Endodermal cell (in vitro differentiated cells): ENCODE results near the gene RNF149. TPM values are rescaled to one million over a fixed set of nuclear protein-coding genes. Genes with fewer than 3 reads are reported as not detected.
A peak's percentile ranks its signal among the peaks of the same experiment; 100 is the strongest.
"Not testable (repeated sequence)": the region's sequence is repeated elsewhere in the genome, so short reads cannot be mapped to it uniquely, and the experiment has no call there.

Experiments used
- DNase-seq: peaks from one replicate; pipeline ENCODE4 v3.0.0-alpha.2; 2017
- H3K27ac ChIP-seq: 2 replicates; pipeline ENCODE4 v1.5.1; 2013; ENCODE audit warnings: mild to moderate bottlenecking, low read depth, low read length, moderate library complexity
- H3K27me3 ChIP-seq: 2 replicates; pipeline ENCODE4 v1.6.1; 2013; ENCODE audit warnings: mild to moderate bottlenecking, low read length, moderate library complexity; ENCODE audit not compliant: insufficient read depth, control insufficient read depth, poor library complexity, severe bottlenecking
- H3K36me3 ChIP-seq: 2 replicates; pipeline ENCODE4 v1.7.0; 2013; ENCODE audit warnings: mild to moderate bottlenecking, low read length, moderate library complexity; ENCODE audit not compliant: control insufficient read depth, insufficient read depth
- H3K4me1 ChIP-seq: one replicate; pipeline ENCODE4 v1.7.0; 2013; ENCODE audit warnings: low read length; ENCODE audit not compliant: control insufficient read depth, insufficient read depth
- H3K4me3 ChIP-seq: 2 replicates; pipeline ENCODE4 v1.5.1; 2013; ENCODE audit warnings: mild to moderate bottlenecking, low read length, moderate library complexity
- H3K9ac ChIP-seq: 2 replicates; pipeline ENCODE4 v1.6.1; 2013; ENCODE audit warnings: mild to moderate bottlenecking, low read length, moderate library complexity; ENCODE audit not compliant: poor library complexity, severe bottlenecking; ENCODE audit errors: extremely low read depth
- H3K9me3 ChIP-seq: 2 replicates; pipeline ENCODE4 v1.6.1; 2013; ENCODE audit warnings: mild to moderate bottlenecking, low read length, moderate library complexity; ENCODE audit not compliant: control insufficient read depth
- H3K27ac Mint-ChIP-seq: 2 replicates; pipeline ENCODE4 v1.8.0; 2020; ENCODE audit warnings: mixed read lengths
- H3K27me3 Mint-ChIP-seq: 2 replicates; pipeline ENCODE4 v1.8.0; 2021; ENCODE audit warnings: mild to moderate bottlenecking, mixed read lengths; ENCODE audit not compliant: insufficient read depth
- H3K36me3 Mint-ChIP-seq: 2 replicates; pipeline ENCODE4 v1.8.0; 2020; ENCODE audit warnings: low read depth, mixed read lengths
- H3K4me1 Mint-ChIP-seq: 2 replicates; pipeline ENCODE4 v1.8.0; 2020; ENCODE audit warnings: mixed read lengths
- H3K4me3 Mint-ChIP-seq: 2 replicates; pipeline ENCODE4 v1.8.0; 2020; ENCODE audit warnings: mild to moderate bottlenecking, moderate library complexity, mixed read lengths
- H3K9me3 Mint-ChIP-seq: 2 replicates; pipeline ENCODE4 v1.8.0; 2020; ENCODE audit warnings: mild to moderate bottlenecking, mixed read lengths
- WGBS, 2 experiments: methylation state at CpG; one replicate each; pipeline versions ENCODE4 v1.1.5 to v1.1.7; 2013; ENCODE audit warnings: missing lambda C conversion rate in 2 of 2, mixed read lengths in 1 of 2; ENCODE audit not compliant: insufficient coverage in 1 of 2, insufficient read length in 1 of 2; 5-methylcytosine and 5-hydroxymethylcytosine counted together
- total RNA-seq, 2 donors: library from RNA; stranded (reverse); fragmentation: NEBNext Ultra II Directional in 1 of 2; extraction: Animal tissue kit (Norgen Biotek cat#: 25700) in 1 of 2; gene quantifications; 2 replicates in 1 of 2; 3 replicates in 1 of 2; pipeline ENCODE4 v1.2.1, GENCODE V29; 2021
- TF ChIP-seq, protein P1 (sequence below): fragments of 200-600 bp; sonication (generic); conservative IDR thresholded peaks from 2 replicates; pipeline ENCODE4 v1.5.0; 2021; ENCODE audit warnings: antibody characterized with exemption, mild to moderate bottlenecking

RNF149 gene
- total RNA-seq, 2 donors from 2014 or later: 26.4 to 36.3 TPM

DNA sequence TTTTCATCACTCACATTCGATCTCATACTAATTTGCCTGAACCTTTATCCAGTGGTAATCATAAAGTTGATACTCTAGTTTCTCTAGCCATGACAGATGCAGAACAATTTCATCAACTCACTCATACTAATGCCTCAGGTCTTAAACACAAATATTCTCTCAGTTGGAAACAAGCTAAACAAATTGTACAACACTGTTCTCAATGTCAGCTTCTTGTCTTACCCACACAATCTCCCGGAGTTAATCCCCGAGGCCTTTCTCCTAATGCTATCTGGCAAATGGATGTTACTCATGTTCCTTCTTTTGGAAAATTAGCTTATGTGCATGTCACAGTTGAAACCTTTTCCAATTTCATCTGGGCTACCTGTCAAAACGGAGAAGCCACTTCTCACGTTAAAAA is 67.3 kb downstream of the RNF149 start:
- Mint-ChIP-seq H3K36me3 (no peaks in the 10 kb centered on the region), H3K9me3 (peaks cover 36% of the 10 kb centered on the region), H3K4me1 (peaks cover 22% of the 10 kb centered on the region), H3K27me3 (no peaks in the 10 kb centered on the region), H3K4me3 (no peak overlapping the region), H3K27ac (no peak overlapping the region)
- 75 to 95% methylated on average over 1 to 5 of the region's 5 CpGs for WGBS, 2 experiments
- H3K27ac ChIP-seq: no peak overlapping the region
- TF ChIP-seq, protein P1, sequence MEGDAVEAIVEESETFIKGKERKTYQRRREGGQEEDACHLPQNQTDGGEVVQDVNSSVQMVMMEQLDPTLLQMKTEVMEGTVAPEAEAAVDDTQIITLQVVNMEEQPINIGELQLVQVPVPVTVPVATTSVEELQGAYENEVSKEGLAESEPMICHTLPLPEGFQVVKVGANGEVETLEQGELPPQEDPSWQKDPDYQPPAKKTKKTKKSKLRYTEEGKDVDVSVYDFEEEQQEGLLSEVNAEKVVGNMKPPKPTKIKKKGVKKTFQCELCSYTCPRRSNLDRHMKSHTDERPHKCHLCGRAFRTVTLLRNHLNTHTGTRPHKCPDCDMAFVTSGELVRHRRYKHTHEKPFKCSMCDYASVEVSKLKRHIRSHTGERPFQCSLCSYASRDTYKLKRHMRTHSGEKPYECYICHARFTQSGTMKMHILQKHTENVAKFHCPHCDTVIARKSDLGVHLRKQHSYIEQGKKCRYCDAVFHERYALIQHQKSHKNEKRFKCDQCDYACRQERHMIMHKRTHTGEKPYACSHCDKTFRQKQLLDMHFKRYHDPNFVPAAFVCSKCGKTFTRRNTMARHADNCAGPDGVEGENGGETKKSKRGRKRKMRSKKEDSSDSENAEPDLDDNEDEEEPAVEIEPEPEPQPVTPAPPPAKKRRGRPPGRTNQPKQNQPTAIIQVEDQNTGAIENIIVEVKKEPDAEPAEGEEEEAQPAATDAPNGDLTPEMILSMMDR: no peak
- H3K27me3 ChIP-seq: no peaks in the 10 kb centered on the region
- DNase-seq: no peak
- no peak overlapping the region for H3K4me3 ChIP-seq
- H3K9ac ChIP-seq: no peak overlapping the region
- H3K9me3 ChIP-seq: peaks cover 2% of the 10 kb centered on the region
- H3K36me3 ChIP-seq: no peaks in the 10 kb centered on the region
- H3K4me1 ChIP-seq: peaks cover 7% of the 10 kb centered on the region

DNA sequence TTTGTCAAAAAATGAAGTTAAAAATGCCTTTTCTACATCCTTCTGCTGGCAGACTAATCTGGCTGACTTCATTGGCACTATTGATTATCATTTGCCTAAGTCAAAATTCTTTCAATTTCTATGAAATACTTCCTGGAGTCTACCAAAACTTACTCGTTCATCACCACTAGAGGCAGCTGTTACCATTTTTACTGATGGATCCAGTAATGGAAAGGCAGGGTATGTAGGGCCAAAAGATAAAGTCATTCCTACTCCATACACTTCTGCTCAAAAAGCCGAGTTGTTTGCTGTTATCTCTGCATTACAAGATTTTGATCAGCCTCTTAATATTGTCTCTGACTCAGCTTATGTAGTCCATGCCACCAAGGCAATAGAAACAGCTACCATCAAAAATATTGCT is 67.8 kb downstream of the RNF149 start:
- Mint-ChIP-seq H3K9me3 (peaks cover 41% of the 10 kb centered on the region), H3K4me1 (peaks cover 22% of the 10 kb centered on the region)

DNA sequence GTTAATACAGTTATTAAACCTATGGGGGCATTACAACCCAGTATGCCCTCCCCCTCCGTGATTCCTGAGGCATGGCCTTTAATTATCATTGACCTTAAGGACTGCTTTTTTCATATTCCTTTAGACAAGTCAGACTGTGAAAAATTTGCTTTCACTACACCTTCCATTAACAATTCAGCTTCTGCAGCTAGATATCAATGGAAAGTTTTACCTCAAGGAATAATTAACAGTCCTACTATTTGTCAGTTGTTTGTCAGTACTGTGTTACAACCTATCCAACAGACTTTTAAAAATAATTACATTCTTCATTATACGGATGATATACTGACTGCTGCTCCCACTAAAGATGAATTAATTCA is 68.8 kb downstream of the RNF149 start:
- not testable (repeated sequence) for H3K27ac ChIP-seq, H3K27me3 Mint-ChIP-seq, H3K4me1 ChIP-seq, H3K36me3 ChIP-seq, H3K27me3 ChIP-seq, H3K36me3 Mint-ChIP-seq, H3K9ac ChIP-seq, DNase-seq
- peak overlapping the region; percentile 2 for H3K4me3 Mint-ChIP-seq
- peaks cover 42% of the 10 kb centered on the region for H3K9me3 Mint-ChIP-seq
- peaks cover 10% of the 10 kb centered on the region for H3K9me3 ChIP-seq
- 83 to 93% methylated on average over 2 of the region's 2 CpGs for WGBS, 2 experiments
- H3K4me1 Mint-ChIP-seq: peaks cover 22% of the 10 kb centered on the region
- peak overlapping the region; percentile 88 for H3K27ac Mint-ChIP-seq
- H3K4me3 ChIP-seq: peak overlapping the region; percentile 57

More for the DNA sequence above, 67.8 kb downstream of the RNF149 start:
- not testable (repeated sequence) for H3K4me3 ChIP-seq, H3K4me1 ChIP-seq, H3K36me3 ChIP-seq, H3K36me3 Mint-ChIP-seq, H3K4me3 Mint-ChIP-seq, H3K27me3 ChIP-seq, H3K27ac ChIP-seq, H3K9ac ChIP-seq, H3K27me3 Mint-ChIP-seq, DNase-seq, H3K9me3 ChIP-seq
- 28 to 29% methylated on average over 2 of the region's 2 CpGs for WGBS, 2 experiments
- H3K27ac Mint-ChIP-seq: peak overlapping the region; percentile 88
- TF ChIP-seq, protein P1: peak; percentile 73
